ENCODE data around the gene SLC6A1.

DNA sequence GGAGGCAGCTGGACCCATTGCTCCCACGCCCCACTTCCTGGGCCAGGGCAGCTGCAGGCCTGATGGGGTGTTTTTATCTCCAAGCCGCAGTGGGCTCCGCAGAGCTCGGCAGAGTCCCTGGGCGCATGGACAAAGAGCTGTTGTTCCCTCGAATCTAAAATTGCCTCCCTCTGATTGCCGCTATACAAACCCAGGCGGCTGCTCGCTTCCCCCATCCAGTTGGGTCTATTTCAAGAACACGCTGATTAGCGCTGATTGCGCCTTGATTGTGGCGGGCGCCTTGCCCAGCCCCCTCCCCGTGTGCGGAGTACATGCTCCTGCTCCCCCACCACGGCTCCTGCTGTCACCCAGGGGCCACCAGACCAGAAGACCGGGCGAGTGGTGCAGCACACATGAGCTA lies 43.4 kb upstream of the SLC6A1 start:
- TF ChIP-seq, protein P1, sequence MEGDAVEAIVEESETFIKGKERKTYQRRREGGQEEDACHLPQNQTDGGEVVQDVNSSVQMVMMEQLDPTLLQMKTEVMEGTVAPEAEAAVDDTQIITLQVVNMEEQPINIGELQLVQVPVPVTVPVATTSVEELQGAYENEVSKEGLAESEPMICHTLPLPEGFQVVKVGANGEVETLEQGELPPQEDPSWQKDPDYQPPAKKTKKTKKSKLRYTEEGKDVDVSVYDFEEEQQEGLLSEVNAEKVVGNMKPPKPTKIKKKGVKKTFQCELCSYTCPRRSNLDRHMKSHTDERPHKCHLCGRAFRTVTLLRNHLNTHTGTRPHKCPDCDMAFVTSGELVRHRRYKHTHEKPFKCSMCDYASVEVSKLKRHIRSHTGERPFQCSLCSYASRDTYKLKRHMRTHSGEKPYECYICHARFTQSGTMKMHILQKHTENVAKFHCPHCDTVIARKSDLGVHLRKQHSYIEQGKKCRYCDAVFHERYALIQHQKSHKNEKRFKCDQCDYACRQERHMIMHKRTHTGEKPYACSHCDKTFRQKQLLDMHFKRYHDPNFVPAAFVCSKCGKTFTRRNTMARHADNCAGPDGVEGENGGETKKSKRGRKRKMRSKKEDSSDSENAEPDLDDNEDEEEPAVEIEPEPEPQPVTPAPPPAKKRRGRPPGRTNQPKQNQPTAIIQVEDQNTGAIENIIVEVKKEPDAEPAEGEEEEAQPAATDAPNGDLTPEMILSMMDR (IDR thresholded peaks at IDR 0.05): no peak
- no peak for TF ChIP-seq POLR2A (IDR thresholded peaks at IDR 0.05)

Data from heart left ventricle (tissue), 13 donors.